ENCODE data around the gene MIF.
"Not testable (repeated sequence)": the region's sequence is repeated elsewhere in the genome, so short reads cannot be mapped to it uniquely, and the experiment has no call there.

Gene MIF

GRCh38 chr22:23877566-23877965, 16.6 kb upstream of the MIF start:
- DNase-seq (ENCODE audit: low spot score): no peak

GRCh38 chr22:23878219-23878618, 16.0 kb upstream of the MIF start:
- DNase-seq (ENCODE audit: low spot score): no peak

- DNase-seq (ENCODE audit: low spot score): no peak
Measured at GRCh38 chr22:23882370-23882769, 11.8 kb upstream of the MIF start.

GRCh38 chr22:23883658-23884057, 10.5 kb upstream of the MIF start:
- no peak for DNase-seq (ENCODE audit: low spot score)

- DNase-seq (ENCODE audit: low spot score): no peak
Measured at GRCh38 chr22:23884140-23884539, 10.0 kb upstream of the MIF start.

- no peak for DNase-seq (ENCODE audit: low spot score)
Measured at GRCh38 chr22:23888615-23889401, 5.4 kb upstream of the MIF start.

- no peak for DNase-seq (ENCODE audit: low spot score)
Measured at GRCh38 chr22:23889620-23890019, 4.6 kb upstream of the MIF start.

GRCh38 chr22:23891726-23892125, 2.5 kb upstream of the MIF start:
- no peak for DNase-seq (ENCODE audit: low spot score)

- no peak for DNase-seq (ENCODE audit: low spot score)
Measured at GRCh38 chr22:23892130-23892529, 2.1 kb upstream of the MIF start.

- no peak for DNase-seq (ENCODE audit: low spot score)
Measured at GRCh38 chr22:23892706-23893105, 1.5 kb upstream of the MIF start.

GRCh38 chr22:23893121-23893944, 850 bp upstream of the MIF start:
- no peak for DNase-seq (ENCODE audit: low spot score)

GRCh38 chr22:23894710-23895598, 771 bp downstream of the MIF start:
- DNase-seq (ENCODE audit: low spot score): peak; percentile 86

- DNase-seq (ENCODE audit: low spot score): no peak
Measured at GRCh38 chr22:23895599-23896144, 1.5 kb downstream of the MIF start.

GRCh38 chr22:23896166-23896522, 2.0 kb downstream of the MIF start:
- DNase-seq (ENCODE audit: low spot score): no peak

GRCh38 chr22:23896523-23897186, 2.5 kb downstream of the MIF start:
- no peak for DNase-seq (ENCODE audit: low spot score)

GRCh38 chr22:23897320-23897719, 3.1 kb downstream of the MIF start:
- no peak for DNase-seq (ENCODE audit: low spot score)

- no peak for DNase-seq (ENCODE audit: low spot score)
Measured at GRCh38 chr22:23898006-23898974, 4.1 kb downstream of the MIF start.

GRCh38 chr22:23899042-23899745, 5.0 kb downstream of the MIF start:
- DNase-seq (ENCODE audit: low spot score): no peak

- DNase-seq (ENCODE audit: low spot score): not testable (repeated sequence)
Measured at GRCh38 chr22:23900227-23900626, 6.0 kb downstream of the MIF start.

GRCh38 chr22:23901600-23901999, 7.4 kb downstream of the MIF start:
- DNase-seq (ENCODE audit: low spot score): no peak
